HG03575 (cell line): ENCODE data around the gene C22orf39.

Experiments
- ATAC-seq: cut with Tn5 transposase; IDR thresholded peaks from one replicate; pipeline ENCODE4 v1.9.1; 2021; ENCODE audit not compliant: unreplicated experiment, insufficient number of reproducible peaks, low FRiP score; ENCODE audit errors: extremely low read depth

Gene C22orf39

GRCh38 chr22:19447330-19448075 is at the start of gene C22orf39:
TSS of gene C22orf39 (minus strand) at chr22:19447711. CDS start at chr22:19447688, 23 bp downstream.
- no peak for ATAC-seq

GRCh38 chr22:19497245-19497644 is 49.7 kb upstream of the C22orf39 start:
- ATAC-seq: no peak

GRCh38 chr22:19496324-19496630 is 48.8 kb upstream of the C22orf39 start:
- ATAC-seq: no peak

GRCh38 chr22:19495562-19496323 is 48.2 kb upstream of the C22orf39 start:
- ATAC-seq: no peak

- no peak for ATAC-seq
Measured at GRCh38 chr22:19494676-19495173, 47.2 kb upstream of the C22orf39 start.

- ATAC-seq: no peak
Measured at GRCh38 chr22:19494001-19494560, 46.6 kb upstream of the C22orf39 start.

- no peak for ATAC-seq
Measured at GRCh38 chr22:19492504-19493174, 45.1 kb upstream of the C22orf39 start.

- no peak for ATAC-seq
Measured at GRCh38 chr22:19490628-19491230, 43.2 kb upstream of the C22orf39 start.

GRCh38 chr22:19488884-19489843 is 41.7 kb upstream of the C22orf39 start:
- no peak for ATAC-seq

- no peak for ATAC-seq
Measured at GRCh38 chr22:19488285-19488684, 40.8 kb upstream of the C22orf39 start.

- ATAC-seq: no peak
Measured at GRCh38 chr22:19483481-19484244, 36.2 kb upstream of the C22orf39 start.

- ATAC-seq: no peak
Measured at GRCh38 chr22:19482297-19482696, 34.8 kb upstream of the C22orf39 start.

- ATAC-seq: no peak
Measured at GRCh38 chr22:19480789-19481188, 33.3 kb upstream of the C22orf39 start.

- no peak for ATAC-seq
Measured at GRCh38 chr22:19480173-19480568, 32.7 kb upstream of the C22orf39 start.

GRCh38 chr22:19479355-19480172 is 32.1 kb upstream of the C22orf39 start, which contains the start of gene CDC45:
TSS of gene CDC45 (plus strand) at chr22:19479920. CDS start at chr22:19479969, 49 bp downstream.
- ATAC-seq: peak; percentile 55

- peak; percentile 6 for ATAC-seq
Measured at GRCh38 chr22:19478901-19479354, 31.4 kb upstream of the C22orf39 start, which contains the start of gene UFD1. TSS of gene UFD1 (minus strand) at chr22:19479193. CDS start at chr22:19479085, 108 bp downstream.
